Upper lobe of left lung (tissue), 4 donors: ENCODE data around the gene COMMD10.

Source experiments
- CTCF ChIP-seq, 6 experiments: fragments of 450-650 bp in 4 of 6; fragments of 200-600 bp in 2 of 6; sonication (generic) in 2 of 6; IDR thresholded peaks; one replicate each; pipeline ENCODE4 v1.5.1; 2016 to 2019; ENCODE audit warnings: antibody characterized with exemption in 6 of 6
- POLR2A ChIP-seq, 4 donors: fragments of 450-650 bp; IDR thresholded peaks; one replicate each; pipeline ENCODE4 v1.5.1; 2016 to 2017; ENCODE audit warnings: antibody characterized with exemption in 4 of 4, mild to moderate bottlenecking in 2 of 4
- POLR2AphosphoS5 ChIP-seq, 2 donors: sonication (generic); formaldehyde crosslinking; IDR thresholded peaks; one replicate each; pipeline ENCODE4 v1.5.1; 2017; ENCODE audit warnings: antibody characterized with exemption in 2 of 2

- TF ChIP-seq POLR2A (IDR thresholded peaks at IDR 0.05) (no peak), CTCF (IDR thresholded peaks at IDR 0.05) (no peak), POLR2AphosphoS5 (IDR thresholded peaks at IDR 0.05) (no peak)
Observed at GRCh38 chr5:116159006-116159405, 74.2 kb downstream of the COMMD10 start.
